Type B pancreatic cell (in vitro differentiated cells): Measurements from ENCODE around the gene SPOCK3. TPM values are rescaled to one million over a fixed set of nuclear protein-coding genes. Genes with fewer than 3 reads are reported as not detected.

ENCODE experiments used
- DNase-seq: peaks from one replicate; pipeline ENCODE4 v3.0.0; 2021; ENCODE audit warnings: mixed read lengths; ENCODE audit not compliant: unreplicated experiment; ENCODE audit errors: extremely low spot score
- H3K27ac Mint-ChIP-seq: 2 replicates; pipeline ENCODE4 v1.8.0; 2021; ENCODE audit warnings: mild to moderate bottlenecking, mixed read lengths
- H3K27me3 Mint-ChIP-seq: 2 replicates; pipeline ENCODE4 v1.8.0; 2021; ENCODE audit warnings: mixed read lengths
- H3K36me3 Mint-ChIP-seq: 2 replicates; pipeline ENCODE4 v1.8.0; 2021; ENCODE audit warnings: mixed read lengths
- H3K4me1 Mint-ChIP-seq: one replicate; pipeline ENCODE4 v1.8.0; 2021; ENCODE audit warnings: mixed read lengths; ENCODE audit not compliant: unreplicated experiment
- H3K4me3 Mint-ChIP-seq: 2 replicates; pipeline ENCODE4 v1.8.0; 2021; ENCODE audit warnings: mild to moderate bottlenecking, mixed read lengths
- H3K9me3 Mint-ChIP-seq: 2 replicates; pipeline ENCODE4 v1.8.0; 2021; ENCODE audit warnings: mixed read lengths
- total RNA-seq: library from RNA; stranded (reverse); gene quantifications from 2 replicates; pipeline ENCODE4 v1.2.1, GENCODE V29; 2021; ENCODE audit warnings: low replicate concordance
- TF ChIP-seq, protein P1 (sequence below): fragments of 200-600 bp; sonication (generic); conservative IDR thresholded peaks from 2 replicates; pipeline ENCODE4 v1.5.0; 2021; ENCODE audit warnings: antibody characterized with exemption, mild to moderate bottlenecking

Gene SPOCK3
- total RNA-seq, 1 donor from 2014 or later = 7.1 TPM

DNA sequence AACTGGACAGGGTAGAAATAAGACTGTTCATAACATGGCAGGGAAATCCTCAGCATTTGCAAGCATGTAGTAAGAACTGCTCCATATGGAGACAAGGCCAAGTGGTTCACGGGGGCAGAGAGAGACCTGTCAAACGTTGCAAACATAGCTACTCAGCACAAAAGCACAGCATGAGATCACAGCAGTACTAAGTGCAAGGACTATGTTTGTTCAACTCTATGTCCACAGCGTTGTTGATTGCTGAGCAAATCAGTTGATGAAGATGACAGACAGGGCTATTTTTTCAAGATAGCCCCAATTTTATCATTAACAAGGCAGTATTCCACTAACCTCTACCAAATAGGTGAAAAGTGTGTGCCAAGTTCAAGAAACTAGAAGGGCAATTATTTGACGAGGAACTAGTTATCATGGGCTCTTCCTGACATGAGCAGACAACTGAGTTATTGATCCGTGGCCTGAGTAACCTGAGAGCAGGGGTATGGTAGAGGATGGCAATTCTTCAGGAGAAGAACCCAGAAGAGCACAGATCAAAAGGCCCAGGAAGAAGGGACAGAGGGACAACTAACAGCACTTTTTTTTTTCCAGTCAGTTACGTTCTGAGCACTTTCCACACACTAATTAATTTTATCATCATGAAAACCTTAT lies 57.4 kb downstream of the SPOCK3 start:
- Mint-ChIP-seq H3K27ac (no peak overlapping the region), H3K9me3 (no peaks in the 10 kb centered on the region), H3K4me1 (no peaks in the 10 kb centered on the region), H3K4me3 (no peak overlapping the region), H3K36me3 (no peaks in the 10 kb centered on the region), H3K27me3 (no peaks in the 10 kb centered on the region)
- TF ChIP-seq, protein P1, sequence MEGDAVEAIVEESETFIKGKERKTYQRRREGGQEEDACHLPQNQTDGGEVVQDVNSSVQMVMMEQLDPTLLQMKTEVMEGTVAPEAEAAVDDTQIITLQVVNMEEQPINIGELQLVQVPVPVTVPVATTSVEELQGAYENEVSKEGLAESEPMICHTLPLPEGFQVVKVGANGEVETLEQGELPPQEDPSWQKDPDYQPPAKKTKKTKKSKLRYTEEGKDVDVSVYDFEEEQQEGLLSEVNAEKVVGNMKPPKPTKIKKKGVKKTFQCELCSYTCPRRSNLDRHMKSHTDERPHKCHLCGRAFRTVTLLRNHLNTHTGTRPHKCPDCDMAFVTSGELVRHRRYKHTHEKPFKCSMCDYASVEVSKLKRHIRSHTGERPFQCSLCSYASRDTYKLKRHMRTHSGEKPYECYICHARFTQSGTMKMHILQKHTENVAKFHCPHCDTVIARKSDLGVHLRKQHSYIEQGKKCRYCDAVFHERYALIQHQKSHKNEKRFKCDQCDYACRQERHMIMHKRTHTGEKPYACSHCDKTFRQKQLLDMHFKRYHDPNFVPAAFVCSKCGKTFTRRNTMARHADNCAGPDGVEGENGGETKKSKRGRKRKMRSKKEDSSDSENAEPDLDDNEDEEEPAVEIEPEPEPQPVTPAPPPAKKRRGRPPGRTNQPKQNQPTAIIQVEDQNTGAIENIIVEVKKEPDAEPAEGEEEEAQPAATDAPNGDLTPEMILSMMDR = no peak
- DNase-seq = no peak

DNA sequence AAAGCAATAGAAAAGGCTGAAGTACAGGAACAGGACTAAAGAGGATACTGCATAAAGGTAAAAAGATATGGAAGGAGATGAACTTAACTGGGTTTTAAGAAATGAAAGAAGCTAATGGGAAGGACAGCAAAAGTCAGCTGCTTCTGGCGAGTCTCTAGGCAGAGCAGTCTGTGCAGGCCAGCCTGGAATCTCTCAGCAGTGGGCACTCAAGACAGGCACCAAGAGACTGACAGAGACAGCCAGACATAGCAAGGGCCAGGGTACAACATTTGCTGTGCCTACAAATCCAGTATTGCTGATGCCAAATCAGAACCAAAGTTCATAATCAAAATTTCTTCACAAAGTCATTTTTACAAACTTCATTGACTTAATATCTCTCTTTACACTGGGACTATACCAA lies 62.4 kb downstream of the SPOCK3 start:
- no peak overlapping the region for H3K4me3 Mint-ChIP-seq
- no peaks in the 10 kb centered on the region for H3K36me3 Mint-ChIP-seq
- TF ChIP-seq, protein P1 = no peak
- DNase-seq = no peak
- no peaks in the 10 kb centered on the region for H3K4me1 Mint-ChIP-seq
- H3K9me3 Mint-ChIP-seq = peaks cover 5% of the 10 kb centered on the region
- no peaks in the 10 kb centered on the region for H3K27me3 Mint-ChIP-seq
- no peak overlapping the region for H3K27ac Mint-ChIP-seq

DNA sequence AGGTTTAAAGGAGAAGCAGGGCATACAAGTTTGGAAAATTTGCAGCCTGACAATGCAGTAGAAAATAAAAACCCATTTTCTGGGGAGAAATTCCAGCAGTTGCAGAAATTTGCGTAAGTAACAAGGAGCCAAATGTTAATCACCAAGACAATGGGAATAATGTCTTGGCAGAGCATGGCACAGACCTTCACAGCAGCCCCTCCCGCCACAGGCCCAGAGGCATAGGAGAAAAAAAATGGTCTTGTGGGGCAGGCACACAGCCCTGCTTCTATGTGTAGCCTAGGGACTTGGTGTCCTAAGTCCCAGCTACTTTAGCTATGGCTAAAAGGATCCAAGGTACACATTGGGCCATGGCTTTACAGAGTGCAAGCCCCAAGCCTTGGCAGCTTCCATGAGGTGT lies 65.7 kb downstream of the SPOCK3 start:
- no peaks in the 10 kb centered on the region for H3K27me3 Mint-ChIP-seq
- H3K27ac Mint-ChIP-seq = no peak overlapping the region
- TF ChIP-seq, protein P1 = no peak
- no peaks in the 10 kb centered on the region for H3K36me3 Mint-ChIP-seq
- H3K9me3 Mint-ChIP-seq = peaks cover 6% of the 10 kb centered on the region
- DNase-seq = no peak
- H3K4me1 Mint-ChIP-seq = peaks cover under 1% of the 10 kb centered on the region
- H3K4me3 Mint-ChIP-seq = no peak overlapping the region

DNA sequence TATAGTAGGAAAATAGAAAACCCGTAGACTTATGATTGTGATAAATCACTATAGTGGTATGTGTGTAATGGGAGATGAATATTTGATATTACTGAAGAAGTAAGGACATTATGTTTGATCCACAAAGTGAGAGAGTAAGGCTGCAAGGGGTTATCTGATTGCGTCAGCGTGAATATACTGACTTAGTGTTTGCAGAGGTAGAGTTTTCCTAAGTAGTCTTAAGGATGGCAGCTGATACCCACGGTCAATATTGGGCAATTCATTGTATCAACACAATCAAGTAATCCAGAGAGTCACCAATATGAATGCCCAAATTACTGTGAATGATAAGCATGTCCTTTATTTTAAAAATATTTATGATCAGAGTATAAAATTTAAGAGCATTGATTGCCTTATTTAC lies 83.7 kb downstream of the SPOCK3 start:
- H3K4me1 Mint-ChIP-seq = no peaks in the 10 kb centered on the region
- H3K27me3 Mint-ChIP-seq = no peaks in the 10 kb centered on the region
- no peaks in the 10 kb centered on the region for H3K9me3 Mint-ChIP-seq
- H3K4me3 Mint-ChIP-seq = no peak overlapping the region
- TF ChIP-seq, protein P1 = no peak
- no peaks in the 10 kb centered on the region for H3K36me3 Mint-ChIP-seq
- DNase-seq = no peak
- H3K27ac Mint-ChIP-seq = no peak overlapping the region

DNA sequence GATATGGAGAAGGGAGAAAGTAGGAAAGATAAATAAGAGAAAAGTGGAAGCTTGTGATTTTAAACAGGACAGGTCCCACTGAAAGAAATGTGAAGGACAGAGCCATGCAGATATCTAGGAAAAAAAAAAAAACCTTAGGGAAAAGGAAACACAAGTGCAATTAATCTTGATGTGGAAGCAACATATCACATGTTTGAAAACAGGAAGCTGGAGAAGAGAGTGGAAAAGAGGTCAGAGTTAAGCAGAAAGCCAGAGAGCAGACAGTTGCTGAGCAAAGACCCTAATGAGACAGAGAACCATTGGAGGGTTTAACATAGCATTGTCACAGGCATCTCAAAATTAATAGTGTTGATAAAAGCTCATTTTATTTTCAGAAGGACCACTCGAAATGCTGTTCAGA lies 89.7 kb downstream of the SPOCK3 start:
- Mint-ChIP-seq H3K9me3 (no peaks in the 10 kb centered on the region), H3K36me3 (no peaks in the 10 kb centered on the region), H3K27me3 (no peaks in the 10 kb centered on the region), H3K27ac (no peak overlapping the region), H3K4me1 (no peaks in the 10 kb centered on the region), H3K4me3 (no peak overlapping the region)
- no peak for DNase-seq
- TF ChIP-seq, protein P1 = no peak

DNA sequence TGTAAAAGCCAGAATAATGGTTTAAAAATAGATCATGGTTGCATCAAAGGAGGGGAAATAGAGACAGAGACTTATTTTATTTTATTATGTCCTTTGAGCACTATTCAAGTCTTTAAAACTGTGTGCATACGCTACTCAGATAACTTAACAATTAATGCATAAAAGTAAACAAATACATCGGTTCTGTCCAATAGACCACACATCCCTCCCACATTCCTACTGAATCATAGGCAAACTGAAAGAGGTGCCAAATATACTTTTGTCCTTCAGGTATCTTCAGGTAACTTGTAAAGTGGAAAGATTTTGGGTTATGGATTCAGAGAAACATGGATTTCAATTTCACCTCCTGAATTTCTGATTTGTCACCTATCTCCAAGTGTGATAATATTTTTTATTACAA lies 91.3 kb downstream of the SPOCK3 start:
- Mint-ChIP-seq H3K36me3 (no peaks in the 10 kb centered on the region), H3K27ac (no peak overlapping the region), H3K27me3 (no peaks in the 10 kb centered on the region), H3K4me1 (no peaks in the 10 kb centered on the region), H3K9me3 (no peaks in the 10 kb centered on the region), H3K4me3 (no peak overlapping the region)
- TF ChIP-seq, protein P1 = no peak
- no peak for DNase-seq
